ENCODE data around the gene SLC9B2. TPM values are rescaled to one million over a fixed set of nuclear protein-coding genes. Genes with fewer than 3 reads are reported as not detected.
A peak's percentile ranks its signal among the peaks of the same experiment; 100 is the strongest.
"Not testable (repeated sequence)": the region's sequence is repeated elsewhere in the genome, so short reads cannot be mapped to it uniquely, and the experiment has no call there.

Gene SLC9B2
- total RNA-seq, 1 donor from 2014 or later = 6.1 TPM

GRCh38 chr4:103018391-103019307 lies 57.9 kb downstream of the SLC9B2 start:
- ATAC-seq = peak; percentile 21

- ATAC-seq = no peak
Observed at GRCh38 chr4:103012551-103012950, 64.0 kb downstream of the SLC9B2 start.

- no peak for ATAC-seq
Observed at GRCh38 chr4:103012060-103012459, 64.5 kb downstream of the SLC9B2 start.

- peak; percentile 44 for ATAC-seq
Observed at GRCh38 chr4:103011378-103012025, 65.1 kb downstream of the SLC9B2 start.

- ATAC-seq = no peak
Observed at GRCh38 chr4:103010804-103011203, 65.8 kb downstream of the SLC9B2 start.

GRCh38 chr4:103008875-103009729 lies 67.5 kb downstream of the SLC9B2 start:
- ATAC-seq = peak; percentile 93

GRCh38 chr4:103002551-103002950 lies 74.0 kb downstream of the SLC9B2 start:
- ATAC-seq = no peak

GRCh38 chr4:102994803-102995202 lies 81.8 kb downstream of the SLC9B2 start:
- ATAC-seq = peak; percentile 72

GRCh38 chr4:102993985-102994384 lies 82.6 kb downstream of the SLC9B2 start:
- not testable (repeated sequence) for ATAC-seq

GRCh38 chr4:102988429-102989020 lies 88.0 kb downstream of the SLC9B2 start:
- ATAC-seq = no peak

GRCh38 chr4:102981005-102981404 lies 95.6 kb downstream of the SLC9B2 start:
- no peak for ATAC-seq

Other genes starting within 250 kb of the SLC9B2 start
- 207 TPM for gene UBE2D3, start 249.2 kb downstream of the SLC9B2 start, total RNA-seq
- 15.5 TPM for gene CISD2, start 207.8 kb downstream of the SLC9B2 start, total RNA-seq
- 0.28 TPM for gene SLC9B1, start 57.1 kb downstream of the SLC9B2 start, total RNA-seq
- 17.1 TPM for gene BDH2, start 23.1 kb upstream of the SLC9B2 start, total RNA-seq
- gene CENPE, start 121.6 kb upstream of the SLC9B2 start, total RNA-seq = 14.1 TPM

All from esophagus mucosa (tissue), 1 donor.